GM19099 (cell line): ENCODE results near the gene RCAN2.

Experiments
- POLR2A ChIP-seq: IDR thresholded peaks from 3 replicates; pipeline ENCODE4 v1.6.1; 2011; ENCODE audit warnings: low read depth; ENCODE audit not compliant: insufficient read length; ENCODE audit errors: extremely low read depth

The RCAN2 gene

GRCh38 chr6:46491201-46491627 lies at the start of gene RCAN2:
RCAN2 (minus strand) TSS chr6:46491449.
- TF ChIP-seq POLR2A = no peak

- no peak for TF ChIP-seq POLR2A
Measured at GRCh38 chr6:46539866-46540265, 48.6 kb upstream of the RCAN2 start.

- no peak for TF ChIP-seq POLR2A
Measured at GRCh38 chr6:46538800-46539480, 47.7 kb upstream of the RCAN2 start.

- TF ChIP-seq POLR2A = no peak
Measured at GRCh38 chr6:46530896-46531295, 39.6 kb upstream of the RCAN2 start.

GRCh38 chr6:46528961-46529750 lies 37.9 kb upstream of the RCAN2 start:
- no peak for TF ChIP-seq POLR2A

- no peak for TF ChIP-seq POLR2A
Measured at GRCh38 chr6:46526607-46527006, 35.4 kb upstream of the RCAN2 start.

GRCh38 chr6:46525583-46525982 lies 34.3 kb upstream of the RCAN2 start:
- no peak for TF ChIP-seq POLR2A

GRCh38 chr6:46521464-46521971 lies 30.3 kb upstream of the RCAN2 start:
- TF ChIP-seq POLR2A = no peak

- no peak for TF ChIP-seq POLR2A
Measured at GRCh38 chr6:46517202-46517601, 26.0 kb upstream of the RCAN2 start.

GRCh38 chr6:46513533-46513932 lies 22.3 kb upstream of the RCAN2 start:
- TF ChIP-seq POLR2A = no peak

- TF ChIP-seq POLR2A = no peak
Measured at GRCh38 chr6:46511320-46511719, 20.1 kb upstream of the RCAN2 start.

GRCh38 chr6:46510651-46511050 lies 19.4 kb upstream of the RCAN2 start:
- no peak for TF ChIP-seq POLR2A

- no peak for TF ChIP-seq POLR2A
Measured at GRCh38 chr6:46509981-46510510, 18.8 kb upstream of the RCAN2 start.

- no peak for TF ChIP-seq POLR2A
Measured at GRCh38 chr6:46509063-46509462, 17.8 kb upstream of the RCAN2 start.

- TF ChIP-seq POLR2A = no peak
Measured at GRCh38 chr6:46507426-46507825, 16.2 kb upstream of the RCAN2 start.
